A673 (cell line): Measurements from ENCODE around the gene DNASE1L3. TPM values are rescaled to one million over a fixed set of nuclear protein-coding genes. Genes with fewer than 3 reads are reported as not detected.
A peak's percentile ranks its signal among the peaks of the same experiment; 100 is the strongest.

Experiments
- BruUV-seq: library from RNA; stranded (reverse); fragments of 400-500 nt; replicated peaks from 2 replicates; lab custom pipeline; 2021; lab: Mats Ljungman, UMichigan
- CTCF ChIA-PET: fragments of 300-600 bp; sonication (Branson Sonifier 250); formaldehyde crosslinking; loops from one replicate; lab custom pipeline; 2022; ENCODE audit warnings: antibody characterized with exemption; lab: Charles Lee
- POLR2A ChIA-PET: fragments of 300-600 bp; sonication (Branson Sonifier 250); formaldehyde crosslinking; loops from one replicate; lab custom pipeline; 2022; ENCODE audit warnings: antibody characterized with exemption; ENCODE audit not compliant: low non-redundant PET; lab: Charles Lee
- DNase-seq: peaks from one replicate; pipeline ENCODE4 v3.0.0-alpha.2; 2015; ENCODE audit warnings: low spot score
- H3K27ac ChIP-seq: fragments of 200-600 bp; sonication (generic); 2 replicates; pipeline ENCODE4 v1.5.1; 2016; ENCODE audit warnings: mixed run types, low read depth, mild to moderate bottlenecking, mixed read lengths, antibody characterized with exemption, low read length; ENCODE audit not compliant: poor library complexity, severe bottlenecking
- H3K27me3 ChIP-seq: fragments of 200-600 bp; sonication (generic); replicated peaks from 2 replicates; pipeline ENCODE4 v1.6.1; 2017; ENCODE audit warnings: mixed run types, low read depth, mild to moderate bottlenecking, mixed read lengths, antibody characterized with exemption, low read length; ENCODE audit not compliant: insufficient read depth, poor library complexity
- H3K36me3 ChIP-seq: fragments of 200-600 bp; sonication (generic); 2 replicates; pipeline ENCODE4 v1.6.1; 2016; ENCODE audit warnings: mixed run types, mild to moderate bottlenecking, mixed read lengths, antibody characterized with exemption, low read length; ENCODE audit not compliant: insufficient read depth, poor library complexity, severe bottlenecking
- H3K4me1 ChIP-seq: fragments of 200-600 bp; sonication (generic); 2 replicates; pipeline ENCODE4 v1.6.1; 2017; ENCODE audit warnings: mixed run types, mild to moderate bottlenecking, mixed read lengths, antibody characterized with exemption, low read length; ENCODE audit not compliant: insufficient read depth, poor library complexity, severe bottlenecking
- H3K4me3 ChIP-seq: fragments of 200-600 bp; sonication (generic); 2 replicates; pipeline ENCODE4 v1.5.1; 2016; ENCODE audit warnings: low read depth, mixed run types, mild to moderate bottlenecking, mixed read lengths, low read length; ENCODE audit not compliant: poor library complexity, severe bottlenecking
- H3K9me3 ChIP-seq: fragments of 200-600 bp; sonication (generic); 2 replicates; pipeline ENCODE4 v1.6.1; 2016; ENCODE audit warnings: mixed run types, low read depth, mild to moderate bottlenecking, mixed read lengths, antibody characterized with exemption, low read length; ENCODE audit not compliant: poor library complexity, severe bottlenecking
- EZH2 ChIP-seq: fragments of 200-600 bp; sonication (generic); IDR thresholded peaks from 2 replicates; pipeline ENCODE4 v1.6.1; 2017; ENCODE audit warnings: borderline replicate concordance, low read depth, mild to moderate bottlenecking, mixed read lengths, antibody characterized with exemption, low read length; ENCODE audit not compliant: poor library complexity, severe bottlenecking
- intact Hi-C: fragments of 100-400 bp; cut with micrococcal nuclease; formaldehyde crosslinking; loops from one replicate; pipeline ENCODE4 v1.10.0; 2022; ENCODE audit not compliant: unreplicated experiment
- total RNA-seq: library from RNA; stranded (reverse); gene quantifications from 2 replicates; pipeline ENCODE4 v1.2.3, GENCODE V29; 2021
- TF ChIP-seq, protein P1 (sequence below): fragments of 300-800, 200-600 bp; sonication (generic); conservative IDR thresholded peaks from 2 replicates; pipeline ENCODE4 v1.5.1; 2017; ENCODE audit warnings: low read depth, mild to moderate bottlenecking, antibody characterized with exemption, low read length, moderate library complexity, mixed read lengths

DNASE1L3 gene
- total RNA-seq, 1 experiment from 2014 or later: not detected

DNA sequence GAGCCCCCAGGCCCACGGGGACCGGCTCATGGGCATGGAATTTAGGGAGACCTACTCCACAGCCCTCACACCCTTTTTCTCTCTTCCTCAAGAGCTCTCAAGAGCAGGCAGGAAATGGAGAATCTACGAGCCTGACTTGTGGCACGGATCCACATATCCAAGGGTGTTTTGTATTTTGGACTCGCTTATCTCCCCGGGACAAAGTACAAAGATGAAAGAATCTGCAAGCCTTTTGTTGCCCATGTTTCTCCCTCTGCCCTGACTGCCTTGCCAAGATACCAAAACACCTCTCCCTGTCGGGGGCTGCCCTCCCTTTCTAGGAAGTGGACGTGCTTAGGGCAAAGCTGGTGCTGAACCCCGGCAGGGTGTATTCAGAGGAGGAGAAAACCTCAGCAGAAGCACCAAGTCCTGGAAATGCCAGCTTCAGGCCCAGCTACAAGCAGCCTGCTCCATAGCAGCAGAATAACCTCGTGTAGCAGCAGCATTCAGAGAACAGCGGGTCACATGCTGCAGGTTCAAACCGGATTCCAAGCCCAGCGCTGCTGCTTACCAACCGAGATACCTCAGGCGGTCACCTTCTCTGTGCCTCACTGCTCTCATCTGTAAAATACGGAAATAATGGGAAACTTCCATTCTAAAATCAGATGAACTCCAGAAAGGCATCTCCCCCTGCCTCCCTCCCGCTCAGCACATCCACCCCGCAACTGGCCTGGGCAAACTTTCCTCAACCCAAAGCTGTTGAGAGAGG is 35.2 kb downstream of the DNASE1L3 start:
- BruUV-seq: no TSS peak
- no peak for DNase-seq
- H3K4me3 ChIP-seq: no peak overlapping the region
- TF ChIP-seq, protein P1, sequence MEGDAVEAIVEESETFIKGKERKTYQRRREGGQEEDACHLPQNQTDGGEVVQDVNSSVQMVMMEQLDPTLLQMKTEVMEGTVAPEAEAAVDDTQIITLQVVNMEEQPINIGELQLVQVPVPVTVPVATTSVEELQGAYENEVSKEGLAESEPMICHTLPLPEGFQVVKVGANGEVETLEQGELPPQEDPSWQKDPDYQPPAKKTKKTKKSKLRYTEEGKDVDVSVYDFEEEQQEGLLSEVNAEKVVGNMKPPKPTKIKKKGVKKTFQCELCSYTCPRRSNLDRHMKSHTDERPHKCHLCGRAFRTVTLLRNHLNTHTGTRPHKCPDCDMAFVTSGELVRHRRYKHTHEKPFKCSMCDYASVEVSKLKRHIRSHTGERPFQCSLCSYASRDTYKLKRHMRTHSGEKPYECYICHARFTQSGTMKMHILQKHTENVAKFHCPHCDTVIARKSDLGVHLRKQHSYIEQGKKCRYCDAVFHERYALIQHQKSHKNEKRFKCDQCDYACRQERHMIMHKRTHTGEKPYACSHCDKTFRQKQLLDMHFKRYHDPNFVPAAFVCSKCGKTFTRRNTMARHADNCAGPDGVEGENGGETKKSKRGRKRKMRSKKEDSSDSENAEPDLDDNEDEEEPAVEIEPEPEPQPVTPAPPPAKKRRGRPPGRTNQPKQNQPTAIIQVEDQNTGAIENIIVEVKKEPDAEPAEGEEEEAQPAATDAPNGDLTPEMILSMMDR: no peak
- TF ChIP-seq EZH2: no peak
- no peaks in the 10 kb centered on the region for H3K27me3 ChIP-seq
- no peaks in the 10 kb centered on the region for H3K36me3 ChIP-seq
- H3K27ac ChIP-seq: peak overlapping the region; percentile 49
- ChIA-PET CTCF (no interaction called here), POLR2A (no interaction called here)
- H3K9me3 ChIP-seq: no peaks in the 10 kb centered on the region
- no peaks in the 10 kb centered on the region for H3K4me1 ChIP-seq
- intact Hi-C loops: loop anchor here (5.0 kb wide), 3 partner anchors 132 to 357 kb away; partner anchors contain the start of genes FLNB, HTD2 and RPP14

DNA sequence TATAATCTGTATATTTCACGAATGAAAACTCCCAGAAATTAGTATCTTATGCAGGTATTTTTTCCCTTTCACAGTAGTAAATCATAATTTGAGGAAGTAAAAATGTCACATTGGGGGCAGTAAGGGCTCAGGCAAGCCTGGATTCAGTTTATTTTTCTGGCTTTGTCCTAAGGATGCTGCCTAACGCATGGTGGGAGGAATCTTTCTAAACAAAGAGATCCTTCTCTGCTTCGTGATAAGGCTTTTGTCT is 35.7 kb downstream of the DNASE1L3 start:
- H3K27ac ChIP-seq: peak overlapping the region; percentile 49
- no peaks in the 10 kb centered on the region for H3K4me1 ChIP-seq
- POLR2A ChIA-PET: no interaction called here
- no peaks in the 10 kb centered on the region for H3K9me3 ChIP-seq
- H3K36me3 ChIP-seq: no peaks in the 10 kb centered on the region
- BruUV-seq: no TSS peak
- intact Hi-C loops: loop anchor here (5.0 kb wide), 3 partner anchors 132 to 357 kb away; partner anchors contain the start of genes FLNB, HTD2 and RPP14
- TF ChIP-seq, protein P1: no peak
- no peak for TF ChIP-seq EZH2
- H3K27me3 ChIP-seq: no peaks in the 10 kb centered on the region
- CTCF ChIA-PET: no interaction called here
- no peak overlapping the region for H3K4me3 ChIP-seq
- DNase-seq: no peak

DNA sequence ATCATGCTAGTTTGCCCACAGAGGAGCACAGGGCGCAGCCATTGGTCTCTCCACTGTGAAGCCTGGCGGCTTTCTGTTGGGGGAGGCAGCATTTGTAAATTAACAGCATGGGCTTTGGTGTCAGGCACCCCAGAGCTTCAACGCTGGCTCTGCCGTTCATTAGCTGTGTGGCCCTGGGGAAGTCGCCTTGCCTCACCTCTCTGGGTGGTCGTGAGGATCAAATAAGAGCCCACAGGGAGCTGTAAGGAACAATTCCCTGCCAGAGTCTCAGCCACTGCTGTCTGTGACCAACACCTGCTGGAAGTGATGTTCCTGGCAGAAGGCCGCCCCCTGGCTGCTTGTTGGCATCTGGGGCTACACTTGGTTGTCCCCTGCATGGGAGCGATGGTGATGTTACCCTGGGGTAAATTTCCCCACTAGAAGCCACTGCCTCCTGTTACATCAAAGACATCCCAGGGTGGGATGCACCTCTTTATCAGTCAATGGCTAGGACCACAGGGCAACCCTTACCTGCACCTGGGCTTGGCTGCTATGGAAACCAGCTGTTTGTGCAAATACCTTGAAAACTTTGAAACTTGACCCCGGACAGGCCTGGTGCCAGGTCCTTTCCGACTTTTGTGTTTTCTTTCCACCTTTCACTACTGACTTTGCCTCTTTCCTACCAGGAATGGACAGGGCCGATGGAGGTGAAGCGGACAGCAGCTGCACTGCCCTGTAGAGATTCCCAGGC is 36.9 kb downstream of the DNASE1L3 start:
- Histone ChIP-seq H3K27ac (no peak overlapping the region), H3K36me3 (no peaks in the 10 kb centered on the region), H3K4me3 (no peak overlapping the region), H3K9me3 (no peaks in the 10 kb centered on the region), H3K27me3 (no peaks in the 10 kb centered on the region), H3K4me1 (no peaks in the 10 kb centered on the region)
- no TSS peak for BruUV-seq
- intact Hi-C loops: no loop called here
- TF ChIP-seq EZH2: no peak
- TF ChIP-seq, protein P1: peak; percentile 43
- POLR2A ChIA-PET: no interaction called here
- peak; percentile 38 for DNase-seq
- CTCF ChIA-PET: no interaction called here
